Measurements from ENCODE around the gene CBX8. TPM values are rescaled to one million over a fixed set of nuclear protein-coding genes. Genes with fewer than 3 reads are reported as not detected.

Gene CBX8
- total and polyA plus RNA-seq, 10 donors: 2.1 to 5.6 (median 3.4) TPM

GRCh38 chr17:79749156-79749815 lies 47.6 kb downstream of the CBX8 start:
- Histone ChIP-seq H3K27me3 (replicated peaks in 1 of 7) (peaks cover 5 to 99% (median 65%) of the 10 kb centered on the region in 7 donors), H3K36me3 (no peaks in the 10 kb centered on the region), H3K9me3 (no peaks in the 10 kb centered on the region), H3K4me1 (peaks cover 0 to 32% (median 20%) of the 10 kb centered on the region in 6 donors), H3K27ac (no peak overlapping the region), H3K4me3 (no peak overlapping the region)
- intact Hi-C loops (cut with DNase I; ENCODE audit: low total_unique reads): loop anchor here (10.0 kb wide), 1 partner anchor 86 kb away; the partner anchor contains the start of gene CBX4
- DNase-seq: no peak
- TF ChIP-seq CTCF (IDR thresholded peaks at IDR 0.05 in 8 of 11, conservative IDR thresholded peaks at IDR 0.05 in 3 of 11) (no peak), POLR2AphosphoS5 (IDR thresholded peaks at IDR 0.05) (no peak), POLR2A (IDR thresholded peaks at IDR 0.05) (no peak)
- 57 to 69% (median 62%) methylated on average over 3 of the region's 3 CpGs for WGBS, 5 donors

DNA sequence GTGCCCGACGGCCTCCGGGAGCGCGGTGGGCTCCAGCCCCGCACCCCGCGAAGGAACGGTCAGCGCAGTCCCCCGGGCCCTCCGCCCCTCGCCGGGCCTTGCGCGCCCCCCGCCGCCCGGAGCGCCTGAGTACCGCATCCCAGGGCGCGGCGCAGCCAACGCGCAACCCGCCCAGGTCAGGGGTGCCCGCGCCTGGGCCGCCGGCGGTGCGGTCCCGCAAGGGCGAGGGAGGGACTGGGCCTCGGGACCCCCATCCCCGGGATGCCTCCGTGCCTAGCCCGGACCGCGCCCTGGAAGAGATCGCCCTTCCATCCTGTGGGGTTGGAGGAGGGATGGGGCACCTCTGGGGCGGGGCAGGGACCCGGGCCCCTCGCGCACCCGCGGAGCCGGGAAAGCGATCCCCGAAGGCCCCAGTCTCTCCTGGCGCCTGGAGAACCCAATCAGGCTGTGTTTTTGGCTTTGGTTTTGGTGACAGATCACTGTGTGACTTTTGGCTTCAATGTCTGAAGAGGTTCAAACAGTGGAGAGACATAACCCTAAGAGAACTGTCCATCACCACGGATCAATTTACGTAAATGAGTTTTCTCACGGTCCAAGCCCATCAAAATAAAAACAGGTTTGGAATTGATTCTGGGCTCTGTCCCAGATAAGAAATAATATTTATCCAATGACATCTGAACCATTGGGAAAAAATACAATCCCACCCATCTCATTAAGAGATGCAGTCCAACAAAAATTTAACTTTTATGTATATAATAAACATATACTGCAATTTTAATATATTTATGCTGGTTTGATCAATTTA lies 48.4 kb downstream of the CBX8 start:
- H3K36me3 ChIP-seq: no peaks in the 10 kb centered on the region
- WGBS, 5 donors: 6 to 20% (median 11%) methylated on average over 20 to 55 of the region's 55 CpGs
- no peak overlapping the region for H3K27ac ChIP-seq
- DNase-seq: no peak
- TF ChIP-seq CTCF (IDR thresholded peaks at IDR 0.05 in 8 of 11, conservative IDR thresholded peaks at IDR 0.05 in 3 of 11) (no peak), POLR2A (IDR thresholded peaks at IDR 0.05) (no peak), POLR2AphosphoS5 (IDR thresholded peaks at IDR 0.05) (no peak)
- peaks cover 5 to 91% (median 65%) of the 10 kb centered on the region in 7 donors for H3K27me3 ChIP-seq (replicated peaks in 1 of 7)
- H3K4me1 ChIP-seq: peaks cover 0 to 32% (median 20%) of the 10 kb centered on the region in 6 donors
- peak overlapping the region in 1 of 8 donors; percentile 21 for H3K4me3 ChIP-seq
- intact Hi-C loops (cut with DNase I; ENCODE audit: low total_unique reads): loop anchor here (10.0 kb wide), 1 partner anchor 86 kb away; the partner anchor contains the start of gene CBX4
- no peaks in the 10 kb centered on the region for H3K9me3 ChIP-seq

DNA sequence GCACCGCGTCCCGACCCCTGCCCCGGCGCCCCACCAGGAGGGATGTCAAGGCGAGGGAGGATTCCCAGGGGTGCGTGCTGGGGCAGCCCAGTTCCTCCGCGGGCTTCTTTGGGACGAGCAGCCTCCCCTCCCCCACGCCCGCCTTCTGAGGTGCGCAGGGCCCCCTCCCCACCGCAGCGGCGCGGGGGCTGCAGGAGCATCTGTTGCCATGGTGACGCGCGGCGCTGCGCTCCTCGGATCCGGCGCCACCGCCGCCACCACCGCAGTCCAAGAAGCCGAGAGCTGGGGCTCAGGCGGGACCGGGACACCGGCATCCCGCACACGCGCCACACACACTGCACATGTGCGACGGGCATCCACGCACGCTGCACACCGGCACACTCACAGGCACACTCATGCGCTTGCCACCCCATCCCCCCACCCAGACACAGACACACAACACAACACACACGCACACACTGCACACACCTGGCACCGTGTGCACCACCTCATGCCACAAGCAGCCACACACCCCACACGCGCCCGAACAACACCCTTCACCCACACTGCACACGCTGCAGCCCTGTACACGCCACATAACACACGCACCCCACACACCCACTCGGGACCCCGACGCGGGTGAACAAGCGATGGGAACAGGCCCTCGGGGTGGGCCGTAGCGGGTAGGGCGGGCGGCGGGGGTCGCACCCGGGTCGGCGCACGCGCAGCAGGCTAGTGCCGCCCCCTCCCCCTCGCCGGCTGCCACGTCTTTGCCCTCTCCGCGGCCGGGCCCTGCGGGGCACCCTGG lies 49.2 kb downstream of the CBX8 start:
- Histone ChIP-seq H3K9me3 (no peaks in the 10 kb centered on the region), H3K4me1 (peaks cover 0 to 32% (median 20%) of the 10 kb centered on the region in 6 donors), H3K4me3 (peak overlapping the region in 1 of 8 donors; percentile 21), H3K27me3 (replicated peaks in 1 of 7) (peaks cover 5 to 88% (median 65%) of the 10 kb centered on the region in 7 donors), H3K36me3 (no peaks in the 10 kb centered on the region), H3K27ac (no peak overlapping the region)
- 3 to 15% (median 4%) methylated on average over 8 to 74 of the region's 74 CpGs; no CpG with 5 or more reads in 1 of the 5 donors for WGBS, 5 donors
- TF ChIP-seq CTCF (IDR thresholded peaks at IDR 0.05 in 8 of 11, conservative IDR thresholded peaks at IDR 0.05 in 3 of 11): no peak
- TF ChIP-seq POLR2A (IDR thresholded peaks at IDR 0.05): no peak
- no peak for TF ChIP-seq POLR2AphosphoS5 (IDR thresholded peaks at IDR 0.05)
- intact Hi-C loops (cut with DNase I; ENCODE audit: low total_unique reads): loop anchor here (10.0 kb wide), 1 partner anchor 87 kb away; the partner anchor contains the start of gene CBX4
- DNase-seq: no peak

Measured in spleen (tissue), 11 donors.